Activated CD4-positive, alpha-beta T cell treated with anti-CD3 and anti-CD28 coated beads, Interleukin-2, Interleukin-6, amounts not matched to agents 100 ng/mL and 50 ng/mL, durations not matched to agents 16 hours and 8 hours (primary cell): ENCODE data around the gene SH3TC1.
A peak's percentile ranks its signal among the peaks of the same experiment; 100 is the strongest.

Source experiments
- DNase-seq: peaks from one replicate; pipeline ENCODE4 v3.0.0-alpha.2; 2020

SH3TC1 gene

GRCh38 chr4:8217871-8218270, 18.8 kb downstream of the SH3TC1 start:
- DNase-seq, result no peak

- DNase-seq, result peak; percentile 12
Measured at GRCh38 chr4:8218371-8219031, 19.4 kb downstream of the SH3TC1 start.

- DNase-seq, result no peak
Measured at GRCh38 chr4:8219236-8219635, 20.1 kb downstream of the SH3TC1 start.

DNA sequence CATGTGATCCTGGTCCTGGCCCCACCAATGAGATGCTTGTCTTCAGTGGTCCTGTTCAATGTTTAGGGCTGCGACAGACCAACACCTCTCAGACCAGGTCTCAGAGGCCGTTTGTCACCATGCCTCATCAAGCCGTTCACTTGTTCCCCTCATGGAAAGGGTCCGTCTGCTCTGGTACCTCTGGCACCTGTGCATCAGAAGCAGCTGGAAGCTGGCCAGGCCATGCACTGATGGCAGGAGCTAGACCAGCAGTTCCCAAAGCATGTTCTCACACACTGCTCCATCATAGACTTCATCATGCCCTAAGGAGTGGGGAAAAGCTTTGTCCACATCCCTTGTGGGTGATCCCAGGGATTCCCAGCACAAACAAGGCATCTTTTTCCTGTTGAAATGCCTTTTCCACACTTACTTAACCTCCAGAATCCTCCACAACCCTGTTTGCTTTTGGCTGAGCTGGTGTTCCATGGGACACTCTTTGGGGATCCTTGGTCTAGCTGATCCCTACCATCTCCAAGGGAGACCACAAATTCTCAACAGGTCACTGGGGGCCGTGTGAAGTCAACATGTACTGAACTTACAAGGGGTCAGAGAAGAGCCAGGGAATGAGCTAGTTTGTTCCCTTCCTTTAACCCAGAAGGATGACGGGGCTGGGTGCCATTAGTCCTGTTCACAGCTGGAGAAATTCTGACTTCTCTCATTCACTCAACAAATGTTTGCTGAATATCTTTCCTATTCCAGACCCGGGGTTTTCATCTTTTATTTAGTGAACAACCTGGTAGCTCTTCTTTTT, 21.8 kb downstream of the SH3TC1 start:
- no peak for DNase-seq

- peak; percentile 32 for DNase-seq
Measured at GRCh38 chr4:8221476-8221875, 22.4 kb downstream of the SH3TC1 start.

DNA sequence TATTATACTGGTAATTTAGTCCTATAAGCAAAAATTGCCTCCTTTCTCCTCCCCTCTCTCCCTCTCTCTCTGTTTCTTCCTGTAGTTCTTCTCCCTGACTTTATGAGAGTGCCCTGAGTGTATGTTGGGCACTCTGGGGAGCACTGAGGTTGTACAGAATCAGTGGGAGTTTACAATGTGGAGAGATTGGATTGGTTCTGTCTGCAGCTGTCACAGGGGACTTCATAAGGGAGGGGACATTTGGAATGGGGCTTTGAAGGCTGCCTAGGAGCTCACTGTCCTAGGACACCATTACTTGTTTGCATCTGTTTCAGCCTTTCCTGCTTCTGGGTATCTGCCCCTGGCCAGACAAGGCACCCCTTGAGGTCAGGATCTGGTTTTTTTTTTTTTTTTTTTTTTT, 22.9 kb downstream of the SH3TC1 start:
- DNase-seq, result no peak

DNA sequence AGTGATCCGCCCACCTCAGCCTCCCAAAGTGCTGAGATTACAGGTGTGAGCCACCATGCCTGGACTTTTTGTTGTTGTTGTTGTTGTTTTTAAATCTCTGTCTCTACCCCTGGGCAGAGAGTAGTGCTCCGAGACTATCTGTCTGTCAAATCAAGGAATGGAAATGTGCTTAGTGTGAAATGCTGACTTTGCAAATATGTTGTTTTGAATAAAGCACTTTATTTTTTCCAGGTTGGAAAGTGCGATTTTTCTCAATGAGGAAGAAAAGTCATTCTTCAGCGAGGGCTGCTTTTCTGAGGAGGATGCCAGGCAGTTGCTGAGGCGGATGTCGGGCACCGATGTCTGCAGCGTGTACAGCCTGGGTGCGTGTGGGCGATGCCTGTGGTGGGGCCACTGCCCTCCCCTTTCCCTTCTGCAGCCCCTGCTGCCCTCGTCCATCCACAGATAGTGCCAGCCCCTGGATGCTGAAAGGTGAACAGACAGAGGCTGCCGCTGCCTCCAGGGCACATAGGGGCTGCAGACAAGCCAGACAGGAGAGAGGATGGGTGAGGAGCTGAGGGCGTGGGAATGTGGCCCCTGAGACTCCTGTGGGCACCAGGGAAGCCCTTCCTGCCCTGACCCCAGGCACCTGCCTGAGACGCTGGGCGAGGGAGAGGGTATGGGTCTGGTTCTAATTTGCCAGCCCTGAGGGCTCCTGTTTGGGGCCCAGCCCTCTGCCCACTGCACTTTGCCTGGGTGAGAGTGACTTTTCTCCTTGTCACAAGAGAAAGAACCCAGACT, 23.7 kb downstream of the SH3TC1 start:
- no peak for DNase-seq

GRCh38 chr4:8224267-8224974, 25.3 kb downstream of the SH3TC1 start:
- no peak for DNase-seq

- DNase-seq, result no peak
Measured at GRCh38 chr4:8224975-8225625, 26.0 kb downstream of the SH3TC1 start.

DNA sequence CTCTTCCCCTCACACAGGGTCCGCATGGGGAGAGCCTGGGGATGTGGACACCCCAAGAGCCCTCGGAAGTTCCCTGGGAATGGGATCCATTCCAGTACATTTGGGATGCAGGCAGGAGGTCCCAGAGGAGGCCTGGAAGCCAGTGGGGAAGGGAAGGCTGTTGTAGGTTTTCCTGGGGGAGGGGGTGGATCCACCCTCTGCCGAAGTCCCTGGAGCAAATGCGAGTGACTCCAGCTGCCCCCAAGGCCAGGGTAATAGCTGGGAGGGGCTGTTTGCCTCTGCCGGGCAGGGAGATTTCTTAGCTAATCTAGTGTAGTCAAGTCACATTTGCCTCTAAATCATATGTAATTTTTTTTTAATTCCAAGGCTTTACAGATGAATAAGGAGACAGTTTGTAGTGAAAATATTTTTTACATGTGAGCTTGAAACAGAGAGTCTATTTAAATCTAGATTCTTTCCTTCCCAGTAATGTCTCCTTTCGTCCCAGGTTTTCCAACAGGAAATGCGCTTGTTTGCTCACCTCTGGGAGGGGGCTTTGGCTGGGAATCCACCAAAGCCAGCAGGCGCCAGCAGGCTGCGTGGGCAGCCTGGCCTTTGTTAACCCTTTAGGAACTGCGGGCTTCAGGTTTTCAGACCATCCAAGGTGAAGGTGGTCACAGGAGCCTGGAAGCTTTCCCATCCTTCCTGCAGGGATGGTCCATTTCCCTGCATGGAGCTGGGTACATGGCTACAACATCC, 26.8 kb downstream of the SH3TC1 start:
- no peak for DNase-seq

DNA sequence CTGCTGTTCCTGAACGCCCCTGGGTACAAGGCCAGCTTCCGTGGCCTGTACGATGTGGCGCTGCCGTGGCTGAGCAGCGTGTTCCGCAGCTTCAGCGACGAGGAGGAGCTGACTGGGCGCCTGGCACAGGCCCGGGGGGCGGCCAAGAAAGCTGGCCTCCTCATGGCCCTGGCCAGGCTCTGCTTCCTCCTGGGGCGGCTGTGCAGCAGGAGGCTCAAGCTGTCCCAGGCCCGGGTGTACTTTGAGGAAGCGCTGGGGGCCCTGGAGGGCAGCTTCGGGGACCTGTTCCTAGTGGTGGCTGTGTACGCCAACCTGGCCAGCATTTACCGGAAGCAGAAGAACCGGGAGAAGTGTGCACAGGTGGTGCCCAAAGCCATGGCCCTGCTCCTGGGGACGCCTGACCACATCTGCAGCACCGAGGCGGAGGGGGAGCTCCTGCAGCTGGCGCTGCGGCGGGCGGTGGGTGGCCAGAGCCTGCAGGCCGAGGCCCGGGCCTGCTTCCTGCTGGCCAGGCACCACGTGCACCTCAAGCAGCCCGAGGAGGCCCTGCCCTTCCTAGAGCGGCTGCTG, 28.2 kb downstream of the SH3TC1 start:
- DNase-seq, result no peak

DNA sequence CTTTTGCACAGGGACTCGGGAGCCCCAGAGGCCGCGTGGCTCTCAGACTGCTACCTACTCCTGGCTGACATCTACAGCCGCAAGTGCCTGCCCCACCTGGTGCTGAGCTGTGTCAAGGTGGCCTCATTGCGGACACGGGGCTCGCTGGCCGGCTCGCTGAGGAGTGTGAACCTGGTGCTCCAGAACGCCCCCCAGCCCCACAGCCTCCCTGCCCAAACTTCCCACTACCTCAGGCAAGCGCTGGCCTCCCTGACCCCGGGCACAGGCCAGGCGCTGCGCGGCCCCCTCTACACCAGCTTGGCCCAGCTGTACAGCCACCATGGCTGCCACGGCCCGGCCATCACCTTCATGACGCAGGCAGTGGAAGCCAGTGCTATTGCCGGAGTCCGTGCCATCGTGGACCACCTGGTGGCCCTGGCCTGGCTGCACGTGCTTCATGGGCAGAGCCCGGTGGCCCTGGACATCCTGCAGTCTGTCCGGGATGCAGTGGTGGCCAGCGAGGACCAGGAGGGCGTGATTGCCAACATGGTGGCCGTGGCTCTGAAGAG, 28.8 kb downstream of the SH3TC1 start:
- no peak for DNase-seq

GRCh38 chr4:8228319-8229250, 29.5 kb downstream of the SH3TC1 start:
- DNase-seq, result peak; percentile 87

GRCh38 chr4:8229331-8229975, 30.4 kb downstream of the SH3TC1 start:
- no peak for DNase-seq

DNA sequence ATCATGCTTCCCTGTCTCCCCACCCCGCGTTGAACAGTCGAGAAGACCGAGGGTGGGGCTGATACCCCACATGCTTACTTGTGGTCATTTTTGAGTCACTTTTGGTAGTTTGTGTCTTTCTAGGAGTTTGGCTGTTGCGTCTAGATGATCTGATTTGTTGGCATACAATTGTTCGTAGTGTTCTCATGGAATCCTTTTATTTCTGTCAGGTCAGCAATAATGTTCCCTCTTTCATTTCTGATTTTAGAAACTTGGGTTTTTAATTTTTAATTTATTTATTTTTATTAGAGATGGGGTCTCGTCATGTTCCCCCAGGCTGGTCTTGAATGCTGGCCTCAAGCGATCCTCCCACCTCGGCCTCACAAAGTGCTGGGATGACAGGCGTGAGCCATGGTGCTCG, 30.9 kb downstream of the SH3TC1 start:
- DNase-seq, result no peak

DNA sequence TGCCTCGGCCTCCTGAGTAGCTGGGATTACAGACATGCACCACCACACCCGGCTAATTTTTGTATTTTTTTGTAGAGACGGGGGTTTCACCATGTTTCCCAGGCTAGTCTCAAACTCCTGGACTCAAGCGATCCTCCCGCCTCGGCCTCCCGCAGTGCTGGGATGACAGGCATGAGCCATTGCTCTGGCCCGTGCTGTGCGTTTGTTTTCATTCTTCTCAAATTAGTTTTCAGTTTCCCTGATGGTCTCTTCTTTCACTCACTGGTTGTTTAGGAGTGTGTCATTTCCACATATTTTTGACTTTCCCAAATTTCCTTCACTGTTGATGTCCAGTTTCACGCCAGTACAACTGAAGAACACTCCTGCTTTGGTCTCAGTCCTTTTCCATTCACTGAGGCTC, 31.8 kb downstream of the SH3TC1 start:
- DNase-seq, result no peak

DNA sequence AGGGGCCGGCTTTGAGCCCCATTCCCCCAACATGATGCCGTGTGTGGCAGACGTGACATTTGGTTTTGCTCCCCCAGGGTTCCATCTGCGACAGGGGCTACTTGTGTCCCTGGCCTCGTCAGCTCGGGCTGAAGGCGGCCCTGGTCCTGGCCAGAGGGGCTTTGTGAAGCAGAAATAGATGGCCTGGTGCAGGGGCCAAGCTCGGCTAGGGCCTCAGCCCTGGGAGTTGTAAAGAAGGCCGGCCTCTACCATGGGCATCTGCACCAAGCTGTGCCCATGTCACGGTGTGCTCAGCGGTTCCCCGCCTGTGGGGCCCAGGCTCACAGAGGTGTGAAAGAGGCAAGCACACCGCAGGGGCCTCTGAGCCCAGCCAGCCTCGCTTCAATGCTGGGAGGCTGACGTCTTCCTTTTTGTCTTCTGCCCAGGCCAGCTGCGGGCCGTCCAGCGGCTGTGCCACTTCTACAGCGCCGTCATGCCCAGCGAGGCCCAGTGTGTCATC, 32.5 kb downstream of the SH3TC1 start:
- DNase-seq, result no peak

DNA sequence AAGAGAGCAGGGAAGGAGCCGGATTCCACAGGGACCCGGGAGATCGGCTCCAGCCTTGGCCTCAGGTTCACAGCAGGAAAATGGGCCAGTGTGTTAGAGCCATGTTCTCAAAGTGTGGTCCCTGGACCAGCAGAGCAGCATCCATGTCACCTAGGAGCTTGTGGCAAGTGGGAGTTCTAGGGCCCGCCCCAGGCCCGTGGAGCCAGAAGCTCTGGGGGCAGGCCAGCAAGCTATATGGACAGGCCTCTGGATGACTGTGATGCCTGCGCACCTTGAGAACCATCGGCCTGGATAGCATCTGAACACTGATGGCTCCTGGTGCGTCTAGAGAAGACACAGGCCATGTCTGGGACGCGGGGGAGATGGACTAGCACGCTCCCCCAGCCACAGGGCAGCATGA, 33.7 kb downstream of the SH3TC1 start:
- no peak for DNase-seq
